NB4 (cell line): ENCODE data around the gene ELFN2.

Source experiments
- DNase-seq: peaks from one replicate; pipeline ENCODE4 v3.0.0; 2010; ENCODE audit warnings: low read depth
- H3K4me3 ChIP-seq: one replicate; pipeline ENCODE4 v1.5.1; 2011; ENCODE audit warnings: mild to moderate bottlenecking, low read depth, low read length, moderate library complexity
- CTCF ChIP-seq: IDR thresholded peaks from one replicate; pipeline ENCODE4 v1.5.1; 2012; ENCODE audit warnings: low read depth, low read length
- MAX ChIP-seq: IDR thresholded peaks from 2 replicates; pipeline ENCODE4 v1.6.1; 2011; ENCODE audit warnings: low read depth, low read length
- MYC ChIP-seq: IDR thresholded peaks from 2 replicates; pipeline ENCODE4 v1.6.1; 2011; ENCODE audit warnings: low read depth, low read length
- POLR2A ChIP-seq: IDR thresholded peaks from 2 replicates; pipeline ENCODE4 v1.6.1; 2011; ENCODE audit warnings: mild to moderate bottlenecking; ENCODE audit not compliant: insufficient read length; ENCODE audit errors: extremely low read depth

ELFN2 gene

GRCh38 chr22:37448516-37449127 lies 21.3 kb upstream of the ELFN2 start:
- DNase-seq: no peak
- TF ChIP-seq POLR2A (no peak), MYC (no peak), CTCF (no peak), MAX (no peak)
- no peak overlapping the region for H3K4me3 ChIP-seq

- DNase-seq: no peak
- no peak overlapping the region for H3K4me3 ChIP-seq
- TF ChIP-seq CTCF (no peak), POLR2A (no peak), MYC (no peak), MAX (no peak)
Measured at GRCh38 chr22:37445501-37445900, 18.2 kb upstream of the ELFN2 start.

- TF ChIP-seq CTCF: no peak
- TF ChIP-seq MYC: no peak
- no peak for DNase-seq
Measured at GRCh38 chr22:37443977-37444376, 16.7 kb upstream of the ELFN2 start.

GRCh38 chr22:37443086-37443485 lies 15.8 kb upstream of the ELFN2 start:
- DNase-seq: no peak
- H3K4me3 ChIP-seq: no peak overlapping the region
- TF ChIP-seq POLR2A: no peak
- no peak for TF ChIP-seq MYC
- no peak for TF ChIP-seq MAX
- TF ChIP-seq CTCF: no peak

More at GRCh38 chr22:37443977-37444376, 16.7 kb upstream of the ELFN2 start:
- no peak overlapping the region for H3K4me3 ChIP-seq

- H3K4me3 ChIP-seq: no peak overlapping the region
- no peak for TF ChIP-seq MYC
- TF ChIP-seq CTCF: no peak
- TF ChIP-seq MAX: no peak
- DNase-seq: peak; percentile 49
Measured at GRCh38 chr22:37442537-37442936, 15.3 kb upstream of the ELFN2 start.

GRCh38 chr22:37442135-37442534 lies 14.9 kb upstream of the ELFN2 start:
- TF ChIP-seq POLR2A (no peak), MYC (no peak), CTCF (no peak), MAX (no peak)
- no peak for DNase-seq
- H3K4me3 ChIP-seq: no peak overlapping the region
